Measurements from ENCODE around the gene UTP4.

DNA sequence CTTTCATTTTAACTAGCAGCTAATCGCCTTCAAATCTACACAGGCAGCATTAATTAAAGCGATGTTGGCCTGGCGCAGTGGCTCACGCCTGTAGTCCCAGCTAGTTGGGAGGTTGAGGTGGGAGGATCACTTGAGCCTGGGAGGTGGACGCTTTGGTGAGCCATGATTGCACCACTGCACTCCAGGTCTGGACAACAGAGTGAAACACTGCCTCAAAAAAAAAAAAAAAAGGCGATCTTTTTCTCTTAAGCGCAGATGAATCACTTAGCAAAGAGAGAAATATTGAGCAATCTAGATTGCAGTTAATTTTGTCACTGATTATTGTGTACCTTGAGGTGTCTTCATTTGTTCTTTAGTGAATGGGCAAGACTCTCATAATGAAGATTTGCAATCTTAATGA, 66.9 kb downstream of the UTP4 start:
- TF ChIP-seq, protein P1, sequence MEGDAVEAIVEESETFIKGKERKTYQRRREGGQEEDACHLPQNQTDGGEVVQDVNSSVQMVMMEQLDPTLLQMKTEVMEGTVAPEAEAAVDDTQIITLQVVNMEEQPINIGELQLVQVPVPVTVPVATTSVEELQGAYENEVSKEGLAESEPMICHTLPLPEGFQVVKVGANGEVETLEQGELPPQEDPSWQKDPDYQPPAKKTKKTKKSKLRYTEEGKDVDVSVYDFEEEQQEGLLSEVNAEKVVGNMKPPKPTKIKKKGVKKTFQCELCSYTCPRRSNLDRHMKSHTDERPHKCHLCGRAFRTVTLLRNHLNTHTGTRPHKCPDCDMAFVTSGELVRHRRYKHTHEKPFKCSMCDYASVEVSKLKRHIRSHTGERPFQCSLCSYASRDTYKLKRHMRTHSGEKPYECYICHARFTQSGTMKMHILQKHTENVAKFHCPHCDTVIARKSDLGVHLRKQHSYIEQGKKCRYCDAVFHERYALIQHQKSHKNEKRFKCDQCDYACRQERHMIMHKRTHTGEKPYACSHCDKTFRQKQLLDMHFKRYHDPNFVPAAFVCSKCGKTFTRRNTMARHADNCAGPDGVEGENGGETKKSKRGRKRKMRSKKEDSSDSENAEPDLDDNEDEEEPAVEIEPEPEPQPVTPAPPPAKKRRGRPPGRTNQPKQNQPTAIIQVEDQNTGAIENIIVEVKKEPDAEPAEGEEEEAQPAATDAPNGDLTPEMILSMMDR (conservative IDR thresholded peaks at IDR 0.05; ENCODE audit: low read depth, low read length): no peak
- TF ChIP-seq EZH2 (IDR thresholded peaks at IDR 0.05; ENCODE audit: low read length, unreplicated experiment) (no peak), EZH2phosphoT487 (IDR thresholded peaks at IDR 0.05; ENCODE audit: borderline replicate concordance, low read length) (no peak)

Data from PC-3 (cell line).